ENCODE measurements around the gene RXRA.

Gene RXRA

GRCh38 chr9:134368571-134368970 lies 42.3 kb downstream of the RXRA start:
- DNase-seq (ENCODE audit: low read depth): no peak

GRCh38 chr9:134369416-134370212 lies 43.4 kb downstream of the RXRA start:
- DNase-seq (ENCODE audit: low read depth): no peak

GRCh38 chr9:134370213-134370492 lies 43.9 kb downstream of the RXRA start:
- no peak for DNase-seq (ENCODE audit: low read depth)

GRCh38 chr9:134370638-134371037 lies 44.4 kb downstream of the RXRA start:
- no peak for DNase-seq (ENCODE audit: low read depth)

GRCh38 chr9:134371731-134372130 lies 45.5 kb downstream of the RXRA start:
- no peak for DNase-seq (ENCODE audit: low read depth)

- no peak for DNase-seq (ENCODE audit: low read depth)
Observed at GRCh38 chr9:134372581-134373267, 46.5 kb downstream of the RXRA start.

- DNase-seq (ENCODE audit: low read depth): no peak
Observed at GRCh38 chr9:134373269-134373668, 47.0 kb downstream of the RXRA start.

GRCh38 chr9:134373953-134374300 lies 47.7 kb downstream of the RXRA start:
- DNase-seq (ENCODE audit: low read depth): no peak

- no peak for DNase-seq (ENCODE audit: low read depth)
Observed at GRCh38 chr9:134374301-134375010, 48.2 kb downstream of the RXRA start.

- DNase-seq (ENCODE audit: low read depth): no peak
Observed at GRCh38 chr9:134375011-134375390, 48.7 kb downstream of the RXRA start.

GRCh38 chr9:134375430-134376385 lies 49.5 kb downstream of the RXRA start:
- no peak for DNase-seq (ENCODE audit: low read depth)

GRCh38 chr9:134376386-134377142 lies 50.3 kb downstream of the RXRA start:
- no peak for DNase-seq (ENCODE audit: low read depth)

GRCh38 chr9:134377143-134377484 lies 50.9 kb downstream of the RXRA start:
- DNase-seq (ENCODE audit: low read depth): no peak

- DNase-seq (ENCODE audit: low read depth): no peak
Observed at GRCh38 chr9:134377976-134378375, 51.7 kb downstream of the RXRA start.

- DNase-seq (ENCODE audit: low read depth): no peak
Observed at GRCh38 chr9:134378901-134379338, 52.7 kb downstream of the RXRA start.

- no peak for DNase-seq (ENCODE audit: low read depth)
Observed at GRCh38 chr9:134379831-134380365, 53.6 kb downstream of the RXRA start.

GRCh38 chr9:134380542-134381271 lies 54.5 kb downstream of the RXRA start:
- DNase-seq (ENCODE audit: low read depth): no peak

- no peak for DNase-seq (ENCODE audit: low read depth)
Observed at GRCh38 chr9:134381272-134381661, 55.0 kb downstream of the RXRA start.

- no peak for DNase-seq (ENCODE audit: low read depth)
Observed at GRCh38 chr9:134381671-134382516, 55.6 kb downstream of the RXRA start.

- no peak for DNase-seq (ENCODE audit: low read depth)
Observed at GRCh38 chr9:134382733-134383132, 56.5 kb downstream of the RXRA start.
